Measurements from ENCODE around the gene SLC46A3.

DNA sequence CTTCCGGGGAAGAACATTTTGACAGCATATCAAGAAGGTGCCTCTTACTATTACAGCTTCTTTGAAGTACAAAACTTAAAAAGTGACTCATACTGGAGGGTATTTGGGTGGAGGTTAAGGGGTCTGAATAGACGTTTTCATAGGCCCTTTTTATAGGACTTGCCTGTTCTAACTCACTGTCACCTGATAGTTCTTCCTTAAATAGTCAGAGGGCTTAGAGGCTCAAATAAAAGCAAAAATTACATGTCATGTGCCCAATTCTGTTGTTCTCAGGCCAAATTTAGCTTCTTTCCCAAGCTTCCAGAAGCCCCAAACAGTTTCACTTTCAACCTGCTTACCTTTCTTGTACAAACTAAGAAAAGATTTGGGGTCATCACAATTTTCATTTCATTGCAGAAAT lies 16.1 kb upstream of the SLC46A3 start:
- TF ChIP-seq, protein P1, sequence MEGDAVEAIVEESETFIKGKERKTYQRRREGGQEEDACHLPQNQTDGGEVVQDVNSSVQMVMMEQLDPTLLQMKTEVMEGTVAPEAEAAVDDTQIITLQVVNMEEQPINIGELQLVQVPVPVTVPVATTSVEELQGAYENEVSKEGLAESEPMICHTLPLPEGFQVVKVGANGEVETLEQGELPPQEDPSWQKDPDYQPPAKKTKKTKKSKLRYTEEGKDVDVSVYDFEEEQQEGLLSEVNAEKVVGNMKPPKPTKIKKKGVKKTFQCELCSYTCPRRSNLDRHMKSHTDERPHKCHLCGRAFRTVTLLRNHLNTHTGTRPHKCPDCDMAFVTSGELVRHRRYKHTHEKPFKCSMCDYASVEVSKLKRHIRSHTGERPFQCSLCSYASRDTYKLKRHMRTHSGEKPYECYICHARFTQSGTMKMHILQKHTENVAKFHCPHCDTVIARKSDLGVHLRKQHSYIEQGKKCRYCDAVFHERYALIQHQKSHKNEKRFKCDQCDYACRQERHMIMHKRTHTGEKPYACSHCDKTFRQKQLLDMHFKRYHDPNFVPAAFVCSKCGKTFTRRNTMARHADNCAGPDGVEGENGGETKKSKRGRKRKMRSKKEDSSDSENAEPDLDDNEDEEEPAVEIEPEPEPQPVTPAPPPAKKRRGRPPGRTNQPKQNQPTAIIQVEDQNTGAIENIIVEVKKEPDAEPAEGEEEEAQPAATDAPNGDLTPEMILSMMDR (IDR thresholded peaks at IDR 0.05) = no peak
- TF ChIP-seq POLR2AphosphoS5 (IDR thresholded peaks at IDR 0.05) (no peak), POLR2A (IDR thresholded peaks at IDR 0.05) (no peak)

Data from suprapubic skin (tissue), 4 donors.